Neuron (in vitro differentiated cells): Measurements from ENCODE around the gene UGT2B28.
"Not testable (repeated sequence)": the region's sequence is repeated elsewhere in the genome, so short reads cannot be mapped to it uniquely, and the experiment has no call there.

Source experiments
- H2AFZ ChIP-seq: one replicate; pipeline ENCODE4 v1.6.1; 2013; ENCODE audit warnings: low read depth, mild to moderate bottlenecking, inconsistent platforms, low read length, moderate library complexity
- H3K27me3 ChIP-seq: one replicate; pipeline ENCODE4 v1.6.1; 2013; ENCODE audit warnings: low read length; ENCODE audit not compliant: insufficient read depth
- H3K36me3 ChIP-seq: one replicate; pipeline ENCODE4 v1.6.1; 2013; ENCODE audit warnings: low read length; ENCODE audit not compliant: insufficient read depth
- H3K4me1 ChIP-seq: one replicate; pipeline ENCODE4 v1.6.1; 2013; ENCODE audit warnings: low read length; ENCODE audit not compliant: insufficient read depth
- H3K4me3 ChIP-seq: 2 replicates; pipeline ENCODE4 v1.5.1; 2013; ENCODE audit warnings: mild to moderate bottlenecking, low read length, moderate library complexity
- H3K9me3 ChIP-seq: one replicate; pipeline ENCODE4 v1.6.1; 2013; ENCODE audit warnings: low read length

The UGT2B28 gene

GRCh38 chr4:69280081-69280480 lies at the start of gene UGT2B28:
UGT2B28 (plus strand) TSS chr4:69280475; CDS start chr4:69280501, 26 bp downstream.
- H3K27me3 ChIP-seq, H3K4me3 ChIP-seq, H3K9me3 ChIP-seq, H2AFZ ChIP-seq, H3K36me3 ChIP-seq, H3K4me1 ChIP-seq: not testable (repeated sequence)

- Histone ChIP-seq H3K27me3 (no peaks in the 10 kb centered on the region), H3K4me1 (no peaks in the 10 kb centered on the region), H3K36me3 (no peaks in the 10 kb centered on the region), H3K4me3 (no peak overlapping the region), H2AFZ (no peak overlapping the region), H3K9me3 (no peaks in the 10 kb centered on the region)
These were observed 41.2 kb upstream of the UGT2B28 start for GRCh38 chr4:69239092-69239491.

DNA sequence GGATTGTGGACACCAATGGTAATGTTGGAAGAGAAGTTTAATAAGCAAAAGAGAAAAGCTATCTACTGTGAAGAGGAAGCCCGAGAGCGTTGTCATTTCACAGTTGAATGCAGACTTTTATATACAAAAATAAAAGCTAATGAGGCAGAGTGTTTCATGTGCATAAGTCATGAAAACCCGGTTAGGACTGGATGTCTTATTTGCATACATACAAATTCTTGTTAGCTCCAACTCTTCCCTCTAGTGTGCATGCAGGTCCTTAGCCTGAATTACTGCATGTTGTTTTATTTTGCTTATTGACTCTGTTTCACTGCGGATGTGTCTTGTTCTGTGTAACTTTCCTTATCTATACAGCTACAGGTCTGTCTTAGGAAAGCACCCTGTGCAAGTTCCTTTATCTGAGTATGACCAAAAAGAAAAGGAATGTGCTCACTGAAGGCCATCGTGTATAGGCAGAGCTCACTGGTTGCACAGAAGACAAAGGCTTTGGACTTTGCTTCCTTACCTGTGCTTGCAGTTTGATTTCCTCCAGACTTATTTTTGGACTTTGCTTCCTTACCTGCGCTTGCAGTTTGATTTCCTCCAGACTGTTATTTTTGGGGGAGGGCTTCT lies 40.6 kb upstream of the UGT2B28 start:
- no peaks in the 10 kb centered on the region for H3K9me3 ChIP-seq
- no peak overlapping the region for H3K4me3 ChIP-seq
- no peaks in the 10 kb centered on the region for H3K36me3 ChIP-seq
- no peaks in the 10 kb centered on the region for H3K4me1 ChIP-seq
- no peaks in the 10 kb centered on the region for H3K27me3 ChIP-seq
- no peak overlapping the region for H2AFZ ChIP-seq

- H2AFZ ChIP-seq, H3K27me3 ChIP-seq, H3K4me3 ChIP-seq, H3K36me3 ChIP-seq, H3K9me3 ChIP-seq, H3K4me1 ChIP-seq: not testable (repeated sequence)
These were observed 39.5 kb upstream of the UGT2B28 start for GRCh38 chr4:69240787-69241186.

DNA sequence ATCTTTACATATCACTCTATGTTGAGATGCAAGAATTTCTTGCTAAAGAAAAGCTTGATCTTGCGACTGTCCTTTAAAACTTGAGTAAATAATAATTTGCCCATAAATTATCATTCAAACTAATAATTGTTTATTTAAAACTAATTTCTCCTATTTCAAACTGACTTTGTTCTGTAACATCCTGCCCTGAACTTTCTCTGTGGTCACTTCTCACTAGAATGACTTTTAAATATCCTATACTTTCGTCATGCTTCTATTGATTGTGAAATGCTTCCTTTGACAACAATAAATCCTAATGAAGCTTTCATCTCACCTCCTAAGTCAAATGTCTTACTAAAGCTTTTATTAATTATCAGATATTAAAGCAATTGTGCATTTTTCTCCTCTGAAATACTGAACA lies 38.5 kb upstream of the UGT2B28 start:
- H2AFZ ChIP-seq, H3K4me1 ChIP-seq, H3K36me3 ChIP-seq: not testable (repeated sequence)

DNA sequence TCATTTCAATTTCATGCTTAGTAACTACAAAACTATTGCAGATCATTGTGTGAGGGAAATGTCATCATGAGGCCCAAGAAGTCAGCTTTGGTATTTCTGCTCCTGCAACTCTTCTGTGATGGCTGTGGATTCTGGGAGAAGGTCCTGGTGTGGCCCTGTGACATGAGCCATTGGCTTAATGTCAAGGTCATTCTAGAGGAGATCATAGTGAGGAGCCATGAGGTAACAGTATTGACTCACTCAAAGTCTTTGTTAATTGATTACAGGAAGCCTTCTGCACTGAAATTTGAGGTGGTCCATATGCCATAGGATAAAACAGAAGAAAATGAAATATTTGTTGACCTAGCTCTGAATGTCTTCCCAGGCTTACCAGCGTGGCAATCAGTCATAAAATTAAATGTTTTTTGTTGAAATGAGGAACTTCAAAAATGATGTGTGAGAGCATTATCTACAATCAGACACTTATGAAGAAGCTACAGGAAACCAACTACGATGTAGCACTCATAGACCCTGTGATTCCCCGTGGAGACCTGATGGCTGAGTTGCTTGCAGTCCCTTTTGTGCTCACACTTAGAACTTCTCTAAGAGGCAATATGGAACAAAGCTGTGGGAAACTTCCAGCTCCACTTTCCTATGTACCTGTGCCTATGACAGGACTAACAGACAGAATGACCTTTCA lies 37.6 kb upstream of the UGT2B28 start:
- not testable (repeated sequence) for H3K4me3 ChIP-seq, H2AFZ ChIP-seq, H3K4me1 ChIP-seq, H3K27me3 ChIP-seq, H3K36me3 ChIP-seq, H3K9me3 ChIP-seq

More for the DNA sequence above, 38.5 kb upstream of the UGT2B28 start:
- H3K27me3 ChIP-seq, H3K9me3 ChIP-seq, H3K4me3 ChIP-seq: not testable (repeated sequence)

- H3K36me3 ChIP-seq, H2AFZ ChIP-seq, H3K4me3 ChIP-seq, H3K4me1 ChIP-seq, H3K9me3 ChIP-seq, H3K27me3 ChIP-seq: not testable (repeated sequence)
These were observed 29.4 kb upstream of the UGT2B28 start for GRCh38 chr4:69250884-69251283.

GRCh38 chr4:69253147-69253772 lies 27.0 kb upstream of the UGT2B28 start:
- not testable (repeated sequence) for H3K36me3 ChIP-seq, H3K9me3 ChIP-seq, H3K27me3 ChIP-seq, H3K4me1 ChIP-seq, H2AFZ ChIP-seq, H3K4me3 ChIP-seq

DNA sequence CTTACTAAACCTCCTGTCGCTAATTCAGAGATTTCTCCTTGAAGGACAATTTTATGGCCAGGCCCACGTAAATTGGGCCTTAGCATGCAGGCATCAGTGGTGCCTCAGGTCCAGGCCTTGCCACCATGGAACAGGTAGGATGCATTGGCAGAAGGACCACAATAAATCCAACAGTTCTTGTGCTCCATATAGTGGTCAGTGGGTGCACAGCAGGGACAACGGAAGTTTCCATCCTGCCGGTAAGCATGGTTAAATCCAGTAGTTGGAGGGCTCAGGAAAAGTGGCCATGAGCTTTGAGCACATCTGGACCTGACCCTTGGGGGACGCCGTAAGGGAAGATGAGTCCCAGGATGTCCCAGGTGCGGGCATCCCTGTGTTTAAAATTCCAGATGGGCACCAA lies 11.7 kb upstream of the UGT2B28 start:
- H3K27me3 ChIP-seq, H3K4me3 ChIP-seq, H3K9me3 ChIP-seq: not testable (repeated sequence)

GRCh38 chr4:69296356-69296755 lies 16.1 kb downstream of the UGT2B28 start:
- not testable (repeated sequence) for H3K36me3 ChIP-seq, H3K4me1 ChIP-seq, H3K27me3 ChIP-seq, H3K4me3 ChIP-seq, H2AFZ ChIP-seq, H3K9me3 ChIP-seq

More for the DNA sequence above, 11.7 kb upstream of the UGT2B28 start:
- H3K4me1 ChIP-seq, H2AFZ ChIP-seq, H3K36me3 ChIP-seq: not testable (repeated sequence)

DNA sequence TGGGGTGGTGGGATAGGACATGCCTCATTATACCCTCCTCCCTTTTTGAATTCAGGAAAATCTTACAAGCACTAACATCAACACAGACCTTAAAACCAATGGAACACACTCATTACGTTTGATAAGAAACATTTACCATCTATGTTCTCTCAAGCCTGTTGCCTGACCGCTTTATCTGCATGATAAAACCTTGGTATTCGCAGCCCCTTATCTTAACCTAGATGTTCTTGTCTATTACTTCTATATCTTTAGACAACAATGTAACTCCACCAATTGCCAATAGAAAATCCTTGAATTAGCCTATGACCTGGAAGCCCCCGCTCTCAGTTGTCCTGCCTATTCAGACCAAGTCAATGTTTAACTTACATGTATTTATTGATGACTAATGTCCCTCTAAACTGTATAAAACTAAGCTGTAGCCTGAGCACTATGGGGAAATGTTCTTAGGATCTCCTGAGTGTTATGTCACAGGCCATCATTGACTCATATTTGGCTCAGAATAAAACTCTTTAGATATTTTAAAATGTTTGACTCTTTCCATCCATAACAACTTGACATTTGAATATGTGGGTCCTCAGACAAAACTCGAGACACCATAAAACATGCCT lies 28.3 kb downstream of the UGT2B28 start:
- H3K9me3 ChIP-seq, H2AFZ ChIP-seq, H3K36me3 ChIP-seq, H3K4me3 ChIP-seq, H3K4me1 ChIP-seq, H3K27me3 ChIP-seq: not testable (repeated sequence)

DNA sequence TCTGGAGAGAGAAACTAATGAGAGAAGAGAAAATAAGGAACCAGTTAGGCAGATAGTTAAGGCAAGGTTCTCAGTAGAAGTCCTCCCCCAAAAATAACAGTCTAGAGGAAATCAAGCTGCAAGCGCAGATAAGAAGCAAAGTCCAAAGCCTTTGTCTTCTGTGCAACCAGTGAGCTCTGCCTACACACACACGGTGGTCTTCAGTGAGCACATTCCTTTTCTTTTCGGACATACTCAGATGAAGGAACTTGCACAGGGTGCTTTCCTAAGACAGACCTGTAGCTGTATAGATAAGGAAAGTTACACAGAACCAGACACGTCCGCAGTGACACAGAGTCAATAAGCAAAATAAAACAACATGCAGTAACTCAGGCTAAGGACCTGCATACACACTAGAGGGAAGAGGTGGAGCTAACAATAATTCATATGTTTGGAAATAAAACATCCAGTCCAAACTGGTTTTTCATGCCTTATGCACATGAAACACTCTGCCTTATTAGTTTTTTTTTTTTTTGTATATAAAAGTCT lies 29.3 kb downstream of the UGT2B28 start:
- not testable (repeated sequence) for H3K27me3 ChIP-seq, H3K9me3 ChIP-seq, H2AFZ ChIP-seq, H3K4me3 ChIP-seq, H3K4me1 ChIP-seq, H3K36me3 ChIP-seq

DNA sequence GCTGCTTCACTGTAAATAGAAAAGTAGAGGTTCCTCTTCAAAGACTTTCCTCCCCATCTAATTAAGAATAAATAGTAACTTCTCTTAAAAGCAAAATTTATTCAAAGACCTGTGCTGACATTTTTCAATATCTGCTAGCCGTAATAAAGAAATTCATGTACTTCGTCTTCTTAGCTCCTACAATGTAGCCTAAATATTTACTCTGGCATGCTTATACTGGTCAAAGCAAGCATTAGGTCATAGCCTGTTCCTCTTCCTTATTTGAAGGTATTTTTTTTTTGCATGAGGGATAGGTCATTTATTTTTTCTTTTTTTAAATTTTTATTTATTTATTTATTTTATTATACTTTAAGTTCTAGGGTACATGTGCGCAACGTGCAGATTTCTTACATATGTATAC lies 30.0 kb downstream of the UGT2B28 start:
- H2AFZ ChIP-seq, H3K4me3 ChIP-seq, H3K9me3 ChIP-seq, H3K27me3 ChIP-seq, H3K4me1 ChIP-seq, H3K36me3 ChIP-seq: not testable (repeated sequence)
